Measurements from ENCODE around the gene KNL1.
"Not testable (repeated sequence)": the region's sequence is repeated elsewhere in the genome, so short reads cannot be mapped to it uniquely, and the experiment has no call there.

Gene KNL1

DNA sequence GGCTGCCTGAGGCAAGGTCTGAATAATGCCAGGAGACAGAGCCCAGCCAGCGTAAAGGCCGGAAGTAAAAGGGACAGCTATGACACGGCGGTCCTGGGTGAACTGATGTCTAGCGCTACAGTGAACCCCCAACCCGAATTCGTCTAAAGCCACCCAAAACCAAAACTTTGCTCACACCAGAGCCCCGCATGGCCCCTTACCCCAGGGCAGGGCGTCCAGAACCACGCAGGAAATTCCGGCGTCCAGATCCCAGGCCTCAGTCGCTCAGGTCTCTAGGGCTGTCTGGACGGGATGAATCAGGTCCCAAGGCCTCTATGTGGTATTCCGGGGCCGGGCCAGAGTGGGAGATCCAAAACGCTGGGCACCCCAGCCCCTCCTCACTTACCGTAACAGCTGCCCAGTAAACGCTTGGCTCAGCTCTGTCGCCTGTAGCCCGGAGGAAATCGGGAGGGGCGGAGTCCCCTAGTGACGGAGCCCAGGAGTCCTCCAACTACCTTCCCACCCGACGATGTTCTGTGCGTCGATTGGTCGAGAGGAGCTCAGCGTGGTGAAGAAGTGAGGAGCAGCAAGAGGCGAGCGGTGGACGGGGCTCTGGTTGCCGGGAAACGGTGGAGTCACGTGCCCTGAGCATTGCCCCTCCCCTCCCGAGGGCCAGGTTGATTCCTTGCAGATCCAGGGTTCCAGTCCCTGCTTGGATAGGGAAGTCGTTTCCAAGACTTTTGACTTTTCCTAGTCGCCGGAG is 29.3 kb upstream of the KNL1 start, which contains the start of gene CCDC32:
Gene CCDC32, minus strand, starts transcription at position 452 of the 742 bp plus-strand sequence. CDS start 2,027 bp downstream, outside the sequence.
- Histone ChIP-seq H3K27ac (ENCODE audit: low read depth, low read length) (0 out of 2 replicates have a peak within 1 kb of the TSS, but pooled peaks have one; percentile 12), H3K36me3 (ENCODE audit: control insufficient read depth, insufficient read depth, low read length) (no peaks in the 10 kb centered on the region), H3K9me3 (ENCODE audit: control insufficient read depth, insufficient read depth, low read depth, low read length) (no peaks in the 10 kb centered on the region), H3K4me1 (ENCODE audit: control insufficient read depth, insufficient read depth, low read length) (peaks cover 8% of the 10 kb centered on the region; the same call in 1 of the 2 replicates), H3K27me3 (ENCODE audit: control insufficient read depth, insufficient read depth, low read length) (no peaks in the 10 kb centered on the region), H3K9ac (ENCODE audit: low read length) (peak within 1 kb of the TSS; percentile 75), H3K4me3 (ENCODE audit: low read depth, low read length) (peak within 1 kb of the TSS; percentile 76)

DNA sequence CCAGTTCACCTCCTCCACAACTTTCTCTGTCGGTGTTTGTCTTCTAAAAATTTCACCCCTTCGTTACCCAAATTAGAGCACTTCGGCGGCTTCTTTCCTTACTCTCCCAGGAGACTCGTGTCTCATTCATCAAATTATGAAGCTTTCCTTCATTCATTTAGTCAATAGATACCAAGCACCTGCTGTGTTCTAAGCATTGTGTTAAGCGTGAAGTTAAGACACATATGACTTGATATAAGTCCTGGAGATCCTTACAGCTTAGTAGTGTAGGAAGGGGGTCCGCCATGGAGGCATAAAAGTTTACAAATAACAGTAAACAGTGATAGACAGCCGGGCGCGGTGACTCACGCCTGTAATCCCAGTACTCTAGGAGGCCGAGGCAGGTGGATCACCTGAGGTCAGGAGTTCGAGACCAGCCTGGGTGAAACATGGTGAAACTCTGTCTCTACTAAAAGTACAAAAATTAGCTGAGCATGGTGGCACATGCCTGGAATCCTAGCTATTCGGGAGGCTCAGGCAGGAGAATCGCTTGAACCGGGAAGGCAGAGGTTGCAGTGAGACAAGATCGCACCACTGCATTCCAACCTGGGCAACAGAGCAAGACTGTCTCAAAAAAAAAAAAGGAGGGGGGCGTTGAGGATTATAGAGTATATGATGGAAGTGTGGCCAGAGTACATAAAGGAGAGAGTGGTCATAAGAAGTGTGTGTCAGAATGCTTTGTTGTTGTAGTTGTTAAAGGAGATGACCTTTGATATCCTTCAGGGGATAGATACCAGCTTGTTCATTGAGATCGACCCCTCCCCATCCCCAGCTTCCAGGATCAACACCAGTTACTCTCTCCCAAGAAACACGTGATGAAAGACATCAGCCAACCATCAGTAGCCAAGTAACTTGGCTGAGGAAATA is 28.5 kb upstream of the KNL1 start:
- H3K27me3 ChIP-seq (ENCODE audit: control insufficient read depth, insufficient read depth, low read length) = no peaks in the 10 kb centered on the region
- H3K9ac ChIP-seq (ENCODE audit: low read length) = no peak overlapping the region
- no peaks in the 10 kb centered on the region for H3K9me3 ChIP-seq (ENCODE audit: control insufficient read depth, insufficient read depth, low read depth, low read length)
- no peak overlapping the region for H3K27ac ChIP-seq (ENCODE audit: low read depth, low read length)
- H3K36me3 ChIP-seq (ENCODE audit: control insufficient read depth, insufficient read depth, low read length) = no peaks in the 10 kb centered on the region
- H3K4me3 ChIP-seq (ENCODE audit: low read depth, low read length) = peak overlapping the region; percentile 76
- peaks cover 13% of the 10 kb centered on the region for H3K4me1 ChIP-seq (ENCODE audit: control insufficient read depth, insufficient read depth, low read length)

DNA sequence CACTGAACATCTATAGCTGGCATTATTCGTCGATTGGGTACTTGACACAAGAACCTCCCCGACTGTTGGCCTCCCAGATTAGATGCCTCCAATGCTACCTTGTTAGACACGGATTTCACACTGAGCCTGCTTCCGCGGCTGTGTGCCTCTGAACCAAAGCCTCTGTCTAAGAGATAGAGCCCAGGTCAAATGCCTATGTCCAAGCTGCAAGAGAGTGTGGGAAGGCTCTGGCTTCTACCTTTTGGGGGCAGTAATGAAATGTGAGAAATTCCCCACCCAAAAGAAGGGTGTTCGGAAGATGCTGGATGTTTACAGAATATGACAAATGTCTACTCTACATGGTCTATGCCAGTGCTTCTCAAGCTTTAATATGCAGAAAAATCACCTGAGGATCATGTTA is 26.9 kb upstream of the KNL1 start:
- Histone ChIP-seq H3K27me3 (ENCODE audit: control insufficient read depth, insufficient read depth, low read length) (no peaks in the 10 kb centered on the region), H3K4me3 (ENCODE audit: low read depth, low read length) (no peak overlapping the region), H3K9me3 (ENCODE audit: control insufficient read depth, insufficient read depth, low read depth, low read length) (no peaks in the 10 kb centered on the region), H3K4me1 (ENCODE audit: control insufficient read depth, insufficient read depth, low read length) (peaks cover 14% of the 10 kb centered on the region), H3K27ac (ENCODE audit: low read depth, low read length) (no peak overlapping the region), H3K9ac (ENCODE audit: low read length) (no peak overlapping the region), H3K36me3 (ENCODE audit: control insufficient read depth, insufficient read depth, low read length) (peaks cover 8% of the 10 kb centered on the region)

DNA sequence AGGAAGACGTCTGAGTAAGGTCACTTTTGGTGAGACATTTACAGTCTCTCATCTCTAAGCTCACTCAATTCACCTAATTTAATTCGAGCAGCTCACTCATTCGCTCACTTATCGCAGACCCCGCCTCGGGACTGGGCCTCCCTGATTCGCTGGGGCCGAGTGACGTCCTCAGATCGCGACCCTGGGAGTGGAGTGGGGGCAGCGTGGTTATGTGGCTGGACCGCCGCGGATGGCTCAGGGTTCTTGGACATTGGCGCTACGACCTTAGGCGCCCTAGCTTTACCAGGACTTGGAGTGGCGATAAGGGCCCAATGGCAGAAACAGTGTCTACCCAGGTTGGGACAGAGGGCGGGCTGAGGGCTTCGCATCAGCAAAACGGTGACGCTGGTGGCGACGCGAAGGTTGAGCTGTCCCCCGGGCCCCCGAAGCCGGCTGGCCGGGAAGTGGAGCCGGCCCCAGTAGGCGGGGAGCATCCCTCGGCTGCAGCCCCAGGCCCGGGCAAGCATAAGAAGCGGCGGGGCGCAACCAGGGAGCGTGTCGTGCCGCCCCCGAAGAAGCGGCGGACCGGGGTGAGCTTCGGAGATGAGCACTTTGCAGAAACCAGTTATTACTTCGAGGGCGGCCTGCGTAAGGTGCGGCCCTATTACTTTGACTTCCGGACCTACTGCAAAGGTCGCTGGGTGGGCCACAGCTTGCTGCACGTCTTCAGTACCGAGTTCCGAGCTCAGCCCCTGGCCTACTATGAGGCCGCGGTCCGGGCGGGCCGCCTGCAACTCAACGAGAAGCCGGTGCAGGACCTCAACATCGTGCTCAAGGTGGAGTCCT is 24.7 kb upstream of the KNL1 start, which contains the start of gene RPUSD2:
Gene RPUSD2, plus strand, starts transcription at position 171 of the 825 bp plus-strand sequence. Its CDS starts 39 bp downstream, at position 210.
- Histone ChIP-seq H3K4me1 (ENCODE audit: control insufficient read depth, insufficient read depth, low read length) (peaks cover 11% of the 10 kb centered on the region), H3K36me3 (ENCODE audit: control insufficient read depth, insufficient read depth, low read length) (peaks cover 26% of the 10 kb centered on the region), H3K27me3 (ENCODE audit: control insufficient read depth, insufficient read depth, low read length) (no peaks in the 10 kb centered on the region), H3K9me3 (ENCODE audit: control insufficient read depth, insufficient read depth, low read depth, low read length) (no peaks in the 10 kb centered on the region), H3K9ac (ENCODE audit: low read length) (peak within 1 kb of the TSS; percentile 86), H3K4me3 (ENCODE audit: low read depth, low read length) (peak within 1 kb of the TSS; percentile 80), H3K27ac (ENCODE audit: low read depth, low read length) (no peak within 1 kb of the TSS; the same call in 1 of the 2 replicates)

DNA sequence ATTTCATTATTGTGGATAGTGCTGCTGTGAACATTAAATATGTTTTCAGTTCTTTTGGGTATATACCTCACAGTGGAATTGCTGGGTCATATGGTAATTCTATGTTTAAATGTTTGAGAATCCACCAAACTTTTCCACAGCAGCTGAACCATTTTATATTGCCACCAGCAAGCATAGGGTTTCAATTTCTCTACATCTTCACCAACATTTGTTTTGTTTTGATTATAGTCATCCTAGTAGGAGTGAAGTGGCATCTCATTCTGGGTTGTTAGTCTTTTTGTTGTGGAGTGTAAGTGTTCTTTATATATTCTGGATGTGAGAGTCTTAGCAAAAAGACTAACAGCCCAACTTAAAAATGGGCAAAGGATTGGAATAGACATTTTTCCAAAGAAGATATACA is 18.9 kb upstream of the KNL1 start:
- no peaks in the 10 kb centered on the region for H3K9me3 ChIP-seq (ENCODE audit: control insufficient read depth, insufficient read depth, low read depth, low read length)
- no peaks in the 10 kb centered on the region for H3K27me3 ChIP-seq (ENCODE audit: control insufficient read depth, insufficient read depth, low read length)
- H3K9ac ChIP-seq (ENCODE audit: low read length) = no peak overlapping the region
- H3K4me3 ChIP-seq (ENCODE audit: low read depth, low read length) = no peak overlapping the region
- H3K36me3 ChIP-seq (ENCODE audit: control insufficient read depth, insufficient read depth, low read length) = peaks cover 34% of the 10 kb centered on the region
- peaks cover 6% of the 10 kb centered on the region; the same call in 1 of the 2 replicates for H3K4me1 ChIP-seq (ENCODE audit: control insufficient read depth, insufficient read depth, low read length)
- no peak overlapping the region for H3K27ac ChIP-seq (ENCODE audit: low read depth, low read length)

DNA sequence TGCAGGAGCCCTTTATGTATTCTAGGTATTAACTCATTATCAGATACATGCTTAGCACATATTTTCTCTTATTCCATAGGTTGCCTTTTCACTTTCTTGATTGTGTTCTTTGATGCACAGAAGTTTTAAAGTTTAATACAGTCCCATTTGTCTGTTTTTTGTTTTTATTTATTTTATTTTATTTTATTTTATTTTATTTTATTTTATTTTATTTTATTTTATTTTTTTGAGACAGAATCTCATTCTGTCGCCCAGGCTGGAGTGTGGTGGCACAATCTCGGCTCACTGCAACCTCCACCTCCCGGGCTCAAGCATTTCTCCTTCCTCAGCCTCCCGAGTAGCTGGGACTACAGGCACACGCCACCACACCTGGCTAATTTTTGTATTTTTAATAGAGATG is 17.1 kb upstream of the KNL1 start:
- not testable (repeated sequence) for H3K4me1 ChIP-seq (ENCODE audit: control insufficient read depth, insufficient read depth, low read length); H3K27ac ChIP-seq (ENCODE audit: low read depth, low read length); H3K4me3 ChIP-seq (ENCODE audit: low read depth, low read length); H3K9ac ChIP-seq (ENCODE audit: low read length); H3K27me3 ChIP-seq (ENCODE audit: control insufficient read depth, insufficient read depth, low read length); H3K9me3 ChIP-seq (ENCODE audit: control insufficient read depth, insufficient read depth, low read depth, low read length)
- peaks cover 26% of the 10 kb centered on the region for H3K36me3 ChIP-seq (ENCODE audit: control insufficient read depth, insufficient read depth, low read length)

DNA sequence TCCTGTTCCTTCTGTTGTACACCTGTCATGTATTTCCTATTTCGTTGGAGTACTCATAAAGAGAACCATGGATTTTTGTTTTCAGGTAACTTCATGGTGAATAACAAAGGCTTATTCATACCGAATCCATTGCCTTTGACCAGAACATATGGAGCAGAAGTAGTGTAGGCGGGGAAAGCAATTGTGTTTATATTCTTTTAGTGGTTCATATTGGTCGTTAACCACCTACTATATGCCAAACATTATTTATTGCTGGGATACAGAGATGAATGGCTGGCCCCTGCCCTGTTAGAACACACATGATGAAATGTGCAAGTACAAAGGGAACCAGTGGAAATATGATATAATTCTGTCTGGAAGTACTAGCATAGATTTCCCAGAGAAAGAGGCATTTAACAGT is 15.2 kb upstream of the KNL1 start:
- Histone ChIP-seq H3K4me3 (ENCODE audit: low read depth, low read length) (no peak overlapping the region), H3K27ac (ENCODE audit: low read depth, low read length) (no peak overlapping the region), H3K9me3 (ENCODE audit: control insufficient read depth, insufficient read depth, low read depth, low read length) (no peaks in the 10 kb centered on the region), H3K27me3 (ENCODE audit: control insufficient read depth, insufficient read depth, low read length) (no peaks in the 10 kb centered on the region), H3K36me3 (ENCODE audit: control insufficient read depth, insufficient read depth, low read length) (peaks cover 12% of the 10 kb centered on the region), H3K9ac (ENCODE audit: low read length) (no peak overlapping the region), H3K4me1 (ENCODE audit: control insufficient read depth, insufficient read depth, low read length) (no peaks in the 10 kb centered on the region)

DNA sequence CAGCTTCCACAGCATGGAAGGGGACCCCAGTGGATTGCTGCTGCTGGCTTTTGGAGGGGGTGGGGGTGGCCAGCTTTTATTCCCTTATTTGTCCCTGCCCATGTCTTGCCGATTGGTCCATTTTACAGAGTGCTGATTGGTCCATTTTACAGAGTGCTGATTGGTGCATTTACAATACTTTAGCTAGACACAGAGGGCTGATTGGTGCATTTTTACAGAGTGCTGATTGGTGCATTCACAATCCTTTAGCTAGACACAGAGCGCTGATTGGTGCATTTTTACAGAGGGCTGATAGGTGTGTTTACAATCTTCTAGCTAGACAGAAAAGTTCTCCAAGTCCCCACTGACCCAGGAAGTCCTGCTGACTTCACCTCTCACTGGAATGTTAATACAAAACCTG is 12.3 kb upstream of the KNL1 start:
- H3K27me3 ChIP-seq (ENCODE audit: control insufficient read depth, insufficient read depth, low read length); H3K4me3 ChIP-seq (ENCODE audit: low read depth, low read length); H3K9ac ChIP-seq (ENCODE audit: low read length); H3K27ac ChIP-seq (ENCODE audit: low read depth, low read length); H3K36me3 ChIP-seq (ENCODE audit: control insufficient read depth, insufficient read depth, low read length); H3K4me1 ChIP-seq (ENCODE audit: control insufficient read depth, insufficient read depth, low read length); H3K9me3 ChIP-seq (ENCODE audit: control insufficient read depth, insufficient read depth, low read depth, low read length): not testable (repeated sequence)

DNA sequence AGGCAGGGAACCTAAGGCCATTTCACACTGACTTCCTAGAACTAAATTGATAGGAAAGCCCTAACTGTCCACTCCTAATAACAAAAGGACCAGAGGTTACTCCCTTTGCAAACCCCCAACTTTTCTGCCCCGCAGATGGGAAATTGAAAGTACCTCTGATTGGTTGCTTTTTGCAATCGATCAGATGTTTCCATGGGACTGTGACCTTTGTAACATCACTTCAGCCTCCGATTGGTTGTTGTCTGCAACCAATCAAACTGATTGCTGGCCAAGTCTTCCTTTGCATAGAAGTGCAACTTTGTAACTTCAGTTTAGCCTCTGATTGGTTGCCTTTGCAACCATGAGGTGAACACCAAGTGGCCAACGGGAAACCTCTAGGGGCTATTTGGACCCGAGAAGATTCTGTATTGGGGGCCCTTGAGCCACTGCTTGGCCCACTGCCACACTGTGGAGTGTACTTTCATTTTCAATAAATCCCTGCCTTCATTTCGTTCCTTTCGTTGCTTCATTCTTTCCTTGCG is 11.3 kb upstream of the KNL1 start:
- Histone ChIP-seq H3K36me3 (ENCODE audit: control insufficient read depth, insufficient read depth, low read length) (no peaks in the 10 kb centered on the region), H3K4me3 (ENCODE audit: low read depth, low read length) (no peak overlapping the region), H3K9me3 (ENCODE audit: control insufficient read depth, insufficient read depth, low read depth, low read length) (no peaks in the 10 kb centered on the region), H3K9ac (ENCODE audit: low read length) (no peak overlapping the region), H3K27me3 (ENCODE audit: control insufficient read depth, insufficient read depth, low read length) (no peaks in the 10 kb centered on the region), H3K4me1 (ENCODE audit: control insufficient read depth, insufficient read depth, low read length) (no peaks in the 10 kb centered on the region), H3K27ac (ENCODE audit: low read depth, low read length) (no peak overlapping the region)

DNA sequence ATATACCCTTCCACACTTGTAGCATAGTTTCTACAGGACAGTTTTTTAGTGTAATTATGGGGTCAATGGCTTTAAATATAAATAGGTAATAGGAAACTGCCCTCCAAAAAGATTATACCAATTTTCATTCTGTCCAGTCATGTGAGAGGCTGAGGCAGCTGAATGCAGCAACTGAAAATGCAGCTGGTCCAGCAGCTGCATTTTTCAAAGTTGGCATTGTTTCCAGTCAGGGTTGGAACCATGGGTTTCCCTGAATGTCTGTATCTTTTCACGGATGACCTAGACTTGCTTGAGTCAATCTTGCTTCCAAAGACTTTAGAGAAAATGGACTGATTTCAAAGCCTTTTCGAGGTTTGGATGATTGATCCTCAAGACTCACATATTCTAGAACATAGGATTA is 9.9 kb upstream of the KNL1 start:
- Histone ChIP-seq H3K36me3 (ENCODE audit: control insufficient read depth, insufficient read depth, low read length) (no peaks in the 10 kb centered on the region), H3K27ac (ENCODE audit: low read depth, low read length) (no peak overlapping the region), H3K9me3 (ENCODE audit: control insufficient read depth, insufficient read depth, low read depth, low read length) (no peaks in the 10 kb centered on the region), H3K4me1 (ENCODE audit: control insufficient read depth, insufficient read depth, low read length) (no peaks in the 10 kb centered on the region), H3K4me3 (ENCODE audit: low read depth, low read length) (no peak overlapping the region), H3K9ac (ENCODE audit: low read length) (no peak overlapping the region), H3K27me3 (ENCODE audit: control insufficient read depth, insufficient read depth, low read length) (no peaks in the 10 kb centered on the region)

Data from HUES6 (cell line).